ENCODE data around the gene RNF207. TPM values are rescaled to one million over a fixed set of nuclear protein-coding genes. Genes with fewer than 3 reads are reported as not detected.
A peak's percentile ranks its signal among the peaks of the same experiment; 100 is the strongest.

RNF207 gene
- total RNA-seq, 4 donors from 2014 or later, result 4.6 to 9.8 (median 9.5) TPM

DNA sequence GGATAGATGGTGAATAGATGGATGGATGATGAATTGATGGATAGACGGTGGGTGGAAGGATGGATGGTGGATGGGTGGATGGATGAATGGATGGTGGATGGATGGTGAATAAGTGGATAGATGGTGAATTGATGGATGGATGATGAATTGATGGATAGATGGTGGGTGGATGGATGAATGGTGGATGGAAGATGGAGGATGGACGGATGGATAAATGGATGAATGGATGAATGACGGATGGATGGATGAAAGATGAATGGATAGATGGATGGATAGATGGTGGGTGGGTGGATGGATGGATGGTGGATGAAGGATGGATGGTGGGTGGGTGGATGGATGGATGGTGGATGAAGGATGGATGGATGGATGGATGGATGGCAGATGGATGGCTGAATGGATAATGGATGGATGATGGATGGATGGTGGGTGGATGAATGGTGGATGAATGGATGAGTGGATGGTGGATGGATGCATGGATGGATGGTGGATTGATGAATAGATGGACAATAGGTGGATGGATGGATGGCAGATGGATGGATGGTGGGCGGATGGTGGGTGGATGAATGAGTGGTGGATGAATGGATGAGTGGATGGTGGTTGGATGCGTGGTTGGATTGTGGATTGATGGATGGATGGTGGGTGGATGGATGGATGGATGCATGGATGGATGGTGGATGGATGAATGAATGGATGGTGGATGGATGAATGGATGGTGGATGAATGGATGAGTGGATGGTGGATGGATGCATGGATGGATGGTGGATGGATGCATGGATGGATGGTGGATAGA is 31.1 kb upstream of the RNF207 start:
- Histone ChIP-seq H3K27me3 (peaks cover 83% of the 10 kb centered on the region), H3K9me3 (no peaks in the 10 kb centered on the region), H3K4me1 (peaks cover 16% of the 10 kb centered on the region), H3K27ac (no peak overlapping the region), H3K36me3 (no peaks in the 10 kb centered on the region), H3K4me3 (no peak overlapping the region)
- TF ChIP-seq POLR2A (IDR thresholded peaks at IDR 0.05), result no peak
- TF ChIP-seq, protein P1, sequence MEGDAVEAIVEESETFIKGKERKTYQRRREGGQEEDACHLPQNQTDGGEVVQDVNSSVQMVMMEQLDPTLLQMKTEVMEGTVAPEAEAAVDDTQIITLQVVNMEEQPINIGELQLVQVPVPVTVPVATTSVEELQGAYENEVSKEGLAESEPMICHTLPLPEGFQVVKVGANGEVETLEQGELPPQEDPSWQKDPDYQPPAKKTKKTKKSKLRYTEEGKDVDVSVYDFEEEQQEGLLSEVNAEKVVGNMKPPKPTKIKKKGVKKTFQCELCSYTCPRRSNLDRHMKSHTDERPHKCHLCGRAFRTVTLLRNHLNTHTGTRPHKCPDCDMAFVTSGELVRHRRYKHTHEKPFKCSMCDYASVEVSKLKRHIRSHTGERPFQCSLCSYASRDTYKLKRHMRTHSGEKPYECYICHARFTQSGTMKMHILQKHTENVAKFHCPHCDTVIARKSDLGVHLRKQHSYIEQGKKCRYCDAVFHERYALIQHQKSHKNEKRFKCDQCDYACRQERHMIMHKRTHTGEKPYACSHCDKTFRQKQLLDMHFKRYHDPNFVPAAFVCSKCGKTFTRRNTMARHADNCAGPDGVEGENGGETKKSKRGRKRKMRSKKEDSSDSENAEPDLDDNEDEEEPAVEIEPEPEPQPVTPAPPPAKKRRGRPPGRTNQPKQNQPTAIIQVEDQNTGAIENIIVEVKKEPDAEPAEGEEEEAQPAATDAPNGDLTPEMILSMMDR (IDR thresholded peaks at IDR 0.05), result no peak
- TF ChIP-seq EP300 (IDR thresholded peaks at IDR 0.05), result no peak
- no peak for TF ChIP-seq POLR2AphosphoS5 (IDR thresholded peaks at IDR 0.05)
- WGBS, result 87% methylated on average over 5 of the region's 5 CpGs
- DNase-seq (ENCODE audit: low spot score in 2 of 2), result no peak

DNA sequence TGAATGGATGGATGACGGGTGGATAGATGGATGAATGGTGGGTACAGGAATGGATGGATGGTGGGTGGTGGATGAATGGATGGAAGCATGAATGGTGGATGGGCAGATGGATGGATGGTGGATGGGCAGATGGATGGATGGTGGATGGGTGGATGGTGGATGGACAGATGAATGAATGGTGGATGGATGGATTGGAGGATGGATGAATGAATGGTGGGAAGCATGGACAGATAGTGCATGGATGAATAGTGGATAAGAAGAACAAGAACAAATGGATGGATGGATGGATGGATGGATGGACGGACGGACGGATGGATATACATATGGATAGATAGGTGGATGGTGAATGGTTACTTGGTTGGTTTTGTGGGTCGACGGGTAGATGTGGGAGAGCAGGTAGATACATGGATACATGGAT is 30.5 kb upstream of the RNF207 start:
- Histone ChIP-seq H3K9me3 (no peaks in the 10 kb centered on the region), H3K27ac (no peak overlapping the region), H3K4me3 (no peak overlapping the region), H3K36me3 (no peaks in the 10 kb centered on the region), H3K4me1 (peaks cover 22% of the 10 kb centered on the region), H3K27me3 (peaks cover 83% of the 10 kb centered on the region)
- no peak for DNase-seq (ENCODE audit: low spot score in 2 of 2)
- TF ChIP-seq POLR2AphosphoS5 (IDR thresholded peaks at IDR 0.05) (no peak), EP300 (IDR thresholded peaks at IDR 0.05) (no peak), POLR2A (IDR thresholded peaks at IDR 0.05) (no peak)
- TF ChIP-seq, protein P1 (IDR thresholded peaks at IDR 0.05), result no peak
- 94% methylated on average over 6 of the region's 6 CpGs for WGBS

DNA sequence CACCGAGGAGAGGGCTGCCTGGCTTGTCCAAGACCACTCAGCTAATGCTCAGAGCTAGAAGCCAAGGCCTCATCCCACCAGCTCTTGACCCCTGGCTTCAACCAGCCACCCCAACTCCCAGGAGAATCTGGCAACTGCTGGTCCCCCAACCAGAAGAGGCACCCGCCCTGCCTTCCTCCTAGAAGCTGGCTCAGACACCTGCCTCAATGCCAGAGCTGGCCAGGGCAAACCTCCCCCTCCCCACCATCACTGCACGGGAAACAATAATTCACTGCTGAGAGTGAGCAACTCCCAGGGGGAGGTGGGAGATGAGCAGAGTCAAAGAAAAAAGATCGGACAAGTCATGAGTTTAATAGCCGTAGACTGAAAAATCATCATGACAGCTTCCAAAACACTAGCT is 29.1 kb upstream of the RNF207 start:
- H3K27me3 ChIP-seq, result peaks cover 75% of the 10 kb centered on the region
- WGBS, result 79% methylated on average over 5 of the region's 5 CpGs
- H3K36me3 ChIP-seq, result no peaks in the 10 kb centered on the region
- no peak for DNase-seq (ENCODE audit: low spot score in 2 of 2)
- peaks cover 29% of the 10 kb centered on the region for H3K4me1 ChIP-seq
- H3K27ac ChIP-seq, result no peak overlapping the region
- H3K9me3 ChIP-seq, result no peaks in the 10 kb centered on the region
- TF ChIP-seq EP300 (IDR thresholded peaks at IDR 0.05), result no peak
- TF ChIP-seq, protein P1 (IDR thresholded peaks at IDR 0.05), result no peak
- no peak for TF ChIP-seq POLR2AphosphoS5 (IDR thresholded peaks at IDR 0.05)
- no peak for TF ChIP-seq POLR2A (IDR thresholded peaks at IDR 0.05)
- H3K4me3 ChIP-seq, result no peak overlapping the region

DNA sequence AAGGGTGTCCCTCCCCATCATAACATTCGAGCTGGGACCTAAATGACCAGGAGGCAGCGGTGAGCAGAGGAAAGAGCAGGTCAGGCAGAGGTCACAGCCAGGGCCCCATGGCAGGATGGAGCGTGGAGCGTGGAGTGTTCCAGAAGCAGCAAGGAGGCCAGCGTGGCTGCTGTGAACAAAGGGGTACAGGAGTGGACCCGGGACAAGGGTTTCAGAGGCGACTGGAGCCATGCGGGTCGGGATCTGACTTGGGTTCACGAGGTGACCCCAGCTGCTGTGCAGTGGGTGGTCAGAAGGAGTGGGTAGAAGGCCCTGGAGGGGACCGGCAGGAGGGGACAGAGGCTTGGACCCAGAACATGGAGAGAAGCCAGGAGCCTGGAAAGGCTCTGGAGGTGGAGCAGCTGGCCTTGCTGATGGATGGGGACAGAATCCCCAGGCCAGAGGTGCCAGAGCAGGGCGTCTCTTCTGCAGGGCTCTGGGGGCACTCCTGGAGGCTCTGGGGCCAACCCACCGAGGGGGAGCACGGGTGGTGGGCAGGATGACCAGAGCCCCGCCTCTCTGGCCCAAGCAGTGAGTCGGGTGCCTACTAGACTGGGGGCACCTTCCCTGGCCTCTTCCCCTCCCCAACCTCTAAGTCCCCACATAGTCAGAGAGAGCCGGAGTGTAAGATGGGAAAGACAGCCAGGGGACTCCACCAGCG is 28.1 kb upstream of the RNF207 start:
- Histone ChIP-seq H3K9me3 (no peaks in the 10 kb centered on the region), H3K4me1 (peaks cover 29% of the 10 kb centered on the region), H3K27ac (no peak overlapping the region), H3K4me3 (no peak overlapping the region), H3K27me3 (peaks cover 66% of the 10 kb centered on the region), H3K36me3 (no peaks in the 10 kb centered on the region)
- WGBS, result 83% methylated on average over 13 of the region's 18 CpGs
- TF ChIP-seq POLR2A (IDR thresholded peaks at IDR 0.05), result no peak
- no peak for DNase-seq (ENCODE audit: low spot score in 2 of 2)

DNA sequence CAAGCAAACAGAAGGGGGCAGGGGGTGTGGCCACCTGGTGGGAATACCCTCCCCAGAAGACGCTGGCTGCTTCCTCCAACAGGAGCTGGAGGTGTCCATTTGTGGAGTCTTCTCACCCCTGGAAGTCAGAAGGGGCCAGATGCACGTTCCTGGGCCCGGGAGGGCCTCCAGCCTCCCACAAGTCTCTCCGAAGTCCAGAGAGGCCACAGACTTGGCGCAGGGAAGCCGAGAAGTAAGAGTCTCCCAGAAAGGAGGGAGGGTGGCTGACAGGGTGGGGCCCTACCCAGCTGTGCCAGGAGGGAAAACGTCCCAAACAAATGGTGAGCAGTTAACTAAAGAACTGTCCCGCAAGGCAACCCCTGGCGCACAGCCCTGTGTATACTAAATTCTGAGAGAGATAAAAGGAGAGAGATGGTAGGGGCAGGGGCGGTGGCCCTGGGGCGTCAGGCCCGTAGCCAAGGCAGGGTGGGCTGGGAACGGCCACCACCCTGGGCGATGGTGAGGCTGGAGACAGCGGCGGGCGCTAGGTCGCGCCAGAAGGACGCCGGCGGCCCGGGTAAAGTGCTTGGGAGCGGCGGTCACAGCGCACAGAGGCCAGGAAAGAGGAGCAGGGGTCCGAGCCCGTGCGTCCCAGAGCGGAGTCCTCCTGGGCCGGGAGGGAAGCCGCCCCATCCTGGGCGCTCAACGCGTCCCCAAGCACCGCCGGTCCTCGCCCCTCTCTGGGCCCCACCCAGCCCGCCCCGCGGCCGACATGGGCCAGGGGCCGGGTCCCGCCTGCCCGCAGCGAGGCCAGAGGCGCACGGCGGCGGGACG is 27.0 kb upstream of the RNF207 start:
- TF ChIP-seq POLR2A (IDR thresholded peaks at IDR 0.05) (no peak), POLR2AphosphoS5 (IDR thresholded peaks at IDR 0.05) (no peak), EP300 (IDR thresholded peaks at IDR 0.05) (no peak)
- TF ChIP-seq, protein P1 (IDR thresholded peaks at IDR 0.05), result no peak
- peaks cover 59% of the 10 kb centered on the region for H3K27me3 ChIP-seq
- H3K36me3 ChIP-seq, result no peaks in the 10 kb centered on the region
- DNase-seq (ENCODE audit: low spot score in 2 of 2), result no peak
- H3K4me1 ChIP-seq, result peaks cover 29% of the 10 kb centered on the region
- no peak overlapping the region for H3K27ac ChIP-seq
- peak overlapping the region; percentile 36 for H3K4me3 ChIP-seq
- no peaks in the 10 kb centered on the region for H3K9me3 ChIP-seq
- WGBS, result 2% methylated on average over 24 of the region's 51 CpGs
